CD4-positive, CD25-positive, alpha-beta regulatory T cell (primary cell): Measurements from ENCODE around the gene RABGAP1L. TPM values are rescaled to one million over a fixed set of nuclear protein-coding genes. Genes with fewer than 3 reads are reported as not detected.
"Not testable (repeated sequence)": the region's sequence is repeated elsewhere in the genome, so short reads cannot be mapped to it uniquely, and the experiment has no call there.

Experiments
- ATAC-seq, 2 donors: fragments of 150-1000 bp; cut with Tn5 transposase; one replicate each; pipeline ENCODE4 v1.10.0; 2021; ENCODE audit warnings: low read depth in 2 of 2, moderate number of reproducible peaks in 2 of 2, moderate library complexity in 1 of 2
- DNase-seq, 3 donors: peaks; one replicate each; pipeline versions ENCODE4 v3.0.0 to v3.0.0-alpha.2; 2012 to 2022; ENCODE audit warnings: mixed read lengths in 1 of 3
- H3K27ac ChIP-seq: one replicate; pipeline ENCODE4 v1.7.0; 2013; ENCODE audit warnings: mild to moderate bottlenecking, low read length; ENCODE audit not compliant: insufficient read depth, poor library complexity, severe bottlenecking
- H3K27me3 ChIP-seq: one replicate; pipeline ENCODE4 v1.7.0; 2013; ENCODE audit warnings: low read length; ENCODE audit not compliant: control insufficient read depth, insufficient read depth
- H3K36me3 ChIP-seq: one replicate; pipeline ENCODE4 v1.7.0; 2013; ENCODE audit warnings: mild to moderate bottlenecking, low read length, moderate library complexity; ENCODE audit not compliant: control insufficient read depth, insufficient read depth
- H3K4me1 ChIP-seq: 2 replicates; pipeline ENCODE4 v1.7.0; 2013; ENCODE audit warnings: mild to moderate bottlenecking, low read length; ENCODE audit not compliant: insufficient read depth, control insufficient read depth, poor library complexity, severe bottlenecking
- H3K4me3 ChIP-seq: one replicate; pipeline ENCODE4 v1.7.0; 2013; ENCODE audit warnings: low read depth, mild to moderate bottlenecking, low read length, moderate library complexity
- H3K9me3 ChIP-seq, 2 experiments: 1 replicate in 1 of 2; 2 replicates in 1 of 2; pipeline ENCODE4 v1.7.0; 2013; ENCODE audit warnings: low read length in 2 of 2, mild to moderate bottlenecking in 1 of 2, moderate library complexity in 1 of 2; ENCODE audit not compliant: control insufficient read depth in 2 of 2
- H3K27ac Mint-ChIP-seq, 3 donors: one replicate each; pipeline ENCODE4 v1.8.0; 2020 to 2022; ENCODE audit warnings: mild to moderate bottlenecking in 3 of 3, mixed read lengths in 3 of 3, moderate library complexity in 2 of 3
- H3K27me3 Mint-ChIP-seq: one replicate; pipeline ENCODE4 v1.8.0; 2022; ENCODE audit warnings: mild to moderate bottlenecking, mixed read lengths
- H3K36me3 Mint-ChIP-seq: one replicate; pipeline ENCODE4 v1.8.0; 2020; ENCODE audit warnings: mixed read lengths
- H3K4me1 Mint-ChIP-seq, 4 donors: one replicate each; pipeline ENCODE4 v1.8.0; 2020 to 2022; ENCODE audit warnings: mixed read lengths in 4 of 4, mild to moderate bottlenecking in 1 of 4
- H3K4me3 Mint-ChIP-seq, 4 donors: one replicate each; pipeline ENCODE4 v1.8.0; 2020 to 2022; ENCODE audit warnings: mild to moderate bottlenecking in 4 of 4, mixed read lengths in 4 of 4, moderate library complexity in 3 of 4
- H3K9me3 Mint-ChIP-seq, 7 donors: one replicate each; pipeline ENCODE4 v1.8.0; 2020 to 2022; ENCODE audit warnings: mixed read lengths in 7 of 7, mild to moderate bottlenecking in 3 of 7, moderate library complexity in 2 of 7
- polyA plus RNA-seq, 4 donors: library from polyadenylated mRNA; unstranded; fragments of 300-500 nt; fragmentation: Illumina TruSeq; gene quantifications; one replicate each; pipeline ENCODE4 v1.2.3, GENCODE V29; 2021
- total RNA-seq: library from RNA; stranded (reverse); gene quantifications from one replicate; pipeline ENCODE4 v1.2.3, GENCODE V29; 2022

Gene RABGAP1L
- total and polyA plus RNA-seq, 5 donors from 2014 or later: 69.7 to 118 (median 84.9) TPM

DNA sequence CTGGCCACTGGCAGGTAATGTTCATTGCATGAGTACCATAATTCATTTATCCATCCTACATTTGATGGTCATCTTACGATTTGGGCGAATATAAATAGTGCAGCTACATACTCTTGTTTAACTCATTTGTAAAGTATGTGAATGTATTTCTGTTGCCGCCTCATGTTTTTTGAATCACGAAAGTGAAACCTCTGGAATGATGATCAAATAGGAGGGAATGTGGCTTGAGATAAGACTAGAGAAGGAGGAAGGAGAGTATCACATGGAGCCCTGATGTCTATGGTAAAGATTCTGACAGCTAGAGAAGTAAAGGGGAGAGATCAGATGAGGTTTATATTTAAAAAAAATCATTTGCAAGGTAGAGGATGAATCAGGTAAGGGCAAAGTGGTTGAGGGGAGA lies 855.9 kb downstream of the RABGAP1L start:
- Mint-ChIP-seq H3K27me3 (no peaks in the 10 kb centered on the region), H3K9me3 (no peaks in the 10 kb centered on the region), H3K27ac (peak overlapping the region in 2 of 3 donors; percentile 74 to 96), H3K36me3 (peaks cover 54% of the 10 kb centered on the region), H3K4me3 (no peak overlapping the region), H3K4me1 (peaks cover 12 to 24% (median 18%) of the 10 kb centered on the region in 4 donors)
- peaks cover 89% of the 10 kb centered on the region for H3K36me3 ChIP-seq
- ATAC-seq (no peak), DNase-seq (no peak)
- no peak overlapping the region for H3K4me3 ChIP-seq
- H3K27ac ChIP-seq: no peak overlapping the region
- no peaks in the 10 kb centered on the region for H3K4me1 ChIP-seq
- H3K9me3 ChIP-seq: no peaks in the 10 kb centered on the region
- H3K27me3 ChIP-seq: no peaks in the 10 kb centered on the region

DNA sequence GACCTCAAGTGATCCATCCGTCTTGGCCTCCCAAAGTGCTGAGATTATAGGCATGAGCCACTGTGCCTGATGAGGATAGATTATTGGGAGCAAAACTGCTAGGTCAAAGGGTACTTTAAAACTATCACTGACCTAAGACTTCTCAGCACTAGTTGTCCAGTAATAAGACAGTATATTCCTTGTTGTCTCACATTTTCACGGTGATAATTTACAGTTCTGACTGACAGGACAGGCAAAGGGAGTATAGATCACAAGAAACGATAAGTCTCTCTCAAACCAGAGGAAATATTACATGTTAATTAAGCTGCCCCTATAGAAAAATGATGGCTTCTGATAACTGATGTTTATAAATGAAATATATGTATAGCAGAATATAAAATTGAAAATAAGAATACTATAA lies 860.2 kb downstream of the RABGAP1L start:
- no peak overlapping the region for H3K27ac ChIP-seq

DNA sequence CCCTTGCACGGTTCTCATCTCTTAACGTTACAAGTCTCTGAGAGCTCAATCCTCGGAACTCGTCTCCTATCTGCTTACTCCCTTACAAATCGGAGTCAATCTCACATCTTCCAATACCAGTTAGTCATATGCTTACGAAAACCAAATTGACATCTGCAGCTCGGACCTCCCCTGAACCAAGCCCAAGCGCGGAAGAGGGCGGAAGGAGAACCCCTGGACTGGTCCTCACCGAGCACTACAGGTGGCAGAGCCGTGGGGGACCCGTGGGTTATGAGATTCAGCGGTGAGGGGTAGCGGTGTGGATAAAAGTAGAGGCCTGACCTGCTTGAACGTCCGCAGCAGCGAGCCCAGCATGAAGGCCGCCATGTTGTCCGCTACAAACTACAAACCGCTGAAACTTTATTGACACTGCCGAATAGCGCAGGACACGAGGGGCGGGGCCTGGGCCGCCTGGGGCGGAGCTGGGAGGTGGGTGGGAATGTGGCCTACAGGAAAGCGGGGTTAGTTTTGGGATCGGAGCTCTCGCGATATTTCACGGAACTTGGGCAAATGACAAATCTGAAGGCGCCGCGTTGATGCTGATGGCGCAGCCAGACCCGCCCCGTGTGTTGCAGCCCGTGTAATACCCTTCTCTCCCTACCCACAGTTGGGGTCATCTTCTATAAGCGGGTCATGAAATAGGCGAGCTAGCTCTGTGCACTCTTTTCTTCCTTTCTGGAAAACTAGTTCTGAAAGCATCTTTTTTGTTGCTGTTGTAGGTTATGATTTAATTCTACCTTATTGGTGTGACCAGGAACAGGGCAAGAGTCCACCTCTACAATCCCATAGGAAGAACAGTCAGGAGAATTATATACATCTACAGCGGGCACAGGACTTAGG lies 864.0 kb downstream of the RABGAP1L start, which contains the start of gene MRPS14:
Gene MRPS14 (minus strand): TSS at position 383 of the 879 bp plus-strand sequence. CDS start 17 bp downstream, at position 366.
- peak; percentile 88 to 93 for ATAC-seq

More for the DNA sequence above, 860.2 kb downstream of the RABGAP1L start:
- H3K9me3 Mint-ChIP-seq: peaks cover 0 to 2% (median 0%) of the 10 kb centered on the region in 7 donors
- no peak for ATAC-seq
- H3K4me3 ChIP-seq: no peak overlapping the region
- no peak overlapping the region for H3K4me3 Mint-ChIP-seq
- peaks cover 47% of the 10 kb centered on the region for H3K36me3 ChIP-seq
- no peaks in the 10 kb centered on the region for H3K27me3 ChIP-seq
- H3K36me3 Mint-ChIP-seq: peaks cover 24% of the 10 kb centered on the region
- H3K4me1 ChIP-seq: peaks cover 19% of the 10 kb centered on the region
- no peak for DNase-seq
- no peak overlapping the region for H3K27ac Mint-ChIP-seq
- peaks cover 25 to 52% (median 37%) of the 10 kb centered on the region in 4 donors for H3K4me1 Mint-ChIP-seq
- H3K9me3 ChIP-seq: no peaks in the 10 kb centered on the region
- no peaks in the 10 kb centered on the region for H3K27me3 Mint-ChIP-seq

DNA sequence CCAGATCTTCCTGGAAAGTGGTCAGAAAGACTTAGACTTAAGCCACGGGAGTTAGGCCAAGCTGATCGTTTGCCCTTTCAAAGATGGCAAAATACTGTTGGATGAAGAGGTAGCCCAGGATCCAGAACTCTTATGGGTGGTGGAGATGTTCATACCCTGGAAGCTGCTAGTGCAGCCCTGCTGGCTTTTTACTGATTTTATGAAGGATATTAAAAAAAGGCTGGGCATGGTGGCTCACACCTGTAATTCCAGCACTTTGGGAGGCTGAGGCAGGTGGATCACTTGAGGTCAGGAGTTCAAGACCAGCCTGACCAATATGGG lies 864.6 kb downstream of the RABGAP1L start:
- Mint-ChIP-seq H3K4me1 (peaks cover 26 to 43% (median 31%) of the 10 kb centered on the region in 4 donors), H3K4me3 (peak overlapping the region; percentile 90 to 96 (median 91)), H3K27ac (peak overlapping the region; percentile 94 to 97 (median 96))
- not testable (repeated sequence) for ATAC-seq, H3K27me3 Mint-ChIP-seq, H3K36me3 Mint-ChIP-seq, H3K9me3 Mint-ChIP-seq, H3K27me3 ChIP-seq, DNase-seq, H3K9me3 ChIP-seq, H3K36me3 ChIP-seq
- Histone ChIP-seq H3K4me1 (peaks cover 19% of the 10 kb centered on the region), H3K27ac (peak overlapping the region; percentile 91), H3K4me3 (peak overlapping the region; percentile 99)

More for the DNA sequence above, 864.0 kb downstream of the RABGAP1L start, which contains the start of gene MRPS14:
- peak within 1 kb of the TSS; percentile 91 for H3K27ac ChIP-seq
- H3K36me3 ChIP-seq: peaks cover 11% of the 10 kb centered on the region
- H3K4me3 ChIP-seq: peak within 1 kb of the TSS; percentile 99
- H3K9me3 ChIP-seq: no peaks in the 10 kb centered on the region
- Mint-ChIP-seq H3K4me3 (peak within 1 kb of the TSS; percentile 90 to 96 (median 91)), H3K9me3 (peaks cover 0 to 2% (median 0%) of the 10 kb centered on the region in 7 donors), H3K27ac (peak within 1 kb of the TSS; percentile 94 to 97 (median 96)), H3K36me3 (peaks cover 4% of the 10 kb centered on the region), H3K27me3 (no peaks in the 10 kb centered on the region), H3K4me1 (peaks cover 27 to 44% (median 32%) of the 10 kb centered on the region in 4 donors)
- H3K4me1 ChIP-seq: peaks cover 19% of the 10 kb centered on the region
- H3K27me3 ChIP-seq: no peaks in the 10 kb centered on the region
- DNase-seq: peak; percentile 96 to 99 (median 97)

DNA sequence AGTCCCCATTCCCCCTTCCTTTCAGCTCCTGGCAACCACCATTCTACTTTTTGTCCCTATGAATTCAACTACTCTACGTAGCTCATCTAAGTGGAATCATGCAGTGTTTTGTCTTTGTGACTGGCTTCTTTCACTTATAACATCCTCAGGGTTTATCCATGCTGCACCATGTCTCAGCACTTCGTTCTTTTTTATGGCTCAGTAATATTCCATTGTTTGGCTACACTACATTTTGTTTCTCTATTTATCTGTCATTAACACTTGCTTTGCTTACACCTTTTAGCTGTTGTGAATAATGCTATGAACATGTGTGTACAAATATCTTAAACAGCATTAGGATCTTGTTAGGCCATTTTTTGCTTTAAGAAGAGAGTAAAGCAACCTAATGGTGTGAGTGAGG lies 865.5 kb downstream of the RABGAP1L start:
- Mint-ChIP-seq H3K4me1 (peaks cover 29 to 45% (median 33%) of the 10 kb centered on the region in 4 donors), H3K27ac (peak overlapping the region; percentile 92 to 96 (median 94)), H3K4me3 (peak overlapping the region; percentile 49 to 91 (median 82)), H3K27me3 (no peaks in the 10 kb centered on the region), H3K9me3 (peaks cover 0 to 2% (median 0%) of the 10 kb centered on the region in 7 donors), H3K36me3 (peaks cover 4% of the 10 kb centered on the region)
- ATAC-seq (no peak), DNase-seq (no peak)
- H3K27me3 ChIP-seq: no peaks in the 10 kb centered on the region
- H3K9me3 ChIP-seq: no peaks in the 10 kb centered on the region
- peaks cover 3% of the 10 kb centered on the region for H3K36me3 ChIP-seq
- H3K4me1 ChIP-seq: peaks cover 19% of the 10 kb centered on the region
- H3K27ac ChIP-seq: no peak overlapping the region
- no peak overlapping the region for H3K4me3 ChIP-seq

DNA sequence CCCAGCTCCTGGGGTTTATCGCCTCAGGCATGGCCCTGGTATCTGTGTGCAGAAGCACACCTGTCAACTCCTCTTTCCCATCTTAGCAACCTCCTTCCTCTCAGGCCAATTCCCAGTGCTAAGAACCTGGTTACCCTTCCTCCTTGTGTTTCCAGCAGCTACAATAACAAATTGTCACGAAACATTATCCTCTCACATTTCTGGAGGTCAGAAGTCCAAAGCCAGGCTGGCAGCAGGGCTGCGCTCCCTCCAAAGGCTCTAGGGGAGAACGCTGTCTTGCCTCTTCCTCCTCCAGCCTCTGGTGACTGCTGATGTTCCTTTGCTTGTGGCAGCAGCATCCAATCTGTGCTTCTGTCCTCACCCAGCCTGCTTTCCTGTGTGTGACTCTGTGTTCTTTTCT lies 874.6 kb downstream of the RABGAP1L start:
- Mint-ChIP-seq H3K4me3 (no peak overlapping the region), H3K27me3 (peaks cover 17% of the 10 kb centered on the region), H3K27ac (peak overlapping the region in 1 of 3 donors; percentile 19), H3K36me3 (no peaks in the 10 kb centered on the region), H3K9me3 (no peaks in the 10 kb centered on the region), H3K4me1 (peaks cover 0 to 9% (median 6%) of the 10 kb centered on the region in 4 donors)
- Histone ChIP-seq H3K4me1 (no peaks in the 10 kb centered on the region), H3K27me3 (peaks cover 4% of the 10 kb centered on the region), H3K9me3 (no peaks in the 10 kb centered on the region), H3K4me3 (no peak overlapping the region), H3K27ac (no peak overlapping the region), H3K36me3 (no peaks in the 10 kb centered on the region)
- DNase-seq (no peak), ATAC-seq (no peak)

DNA sequence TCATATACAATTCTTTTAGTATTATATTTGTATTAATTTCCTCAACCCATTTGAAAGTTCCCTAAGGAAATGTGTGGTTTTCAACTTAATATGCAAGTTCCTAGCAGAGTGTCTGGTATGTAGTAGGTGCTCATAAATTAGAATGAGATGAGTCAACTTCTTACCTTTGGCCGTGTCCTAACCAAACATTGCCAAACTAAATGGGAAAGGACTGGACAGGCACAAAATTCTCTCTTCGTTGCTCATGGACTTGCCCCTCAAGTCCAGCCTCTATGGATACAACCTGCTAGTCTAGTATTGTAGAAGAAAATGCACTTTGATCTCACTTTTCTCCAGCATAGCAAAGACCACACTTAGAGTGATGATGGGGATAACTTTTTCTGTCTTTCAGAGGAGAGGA lies 875.5 kb downstream of the RABGAP1L start:
- H3K4me1 Mint-ChIP-seq: peaks cover 0 to 3% (median under 1%) of the 10 kb centered on the region in 4 donors
- Histone ChIP-seq H3K36me3 (no peaks in the 10 kb centered on the region), H3K27ac (no peak overlapping the region), H3K27me3 (peaks cover 9% of the 10 kb centered on the region), H3K4me1 (no peaks in the 10 kb centered on the region), H3K9me3 (no peaks in the 10 kb centered on the region), H3K4me3 (no peak overlapping the region)
- H3K27ac Mint-ChIP-seq: no peak overlapping the region
- DNase-seq (no peak), ATAC-seq (no peak)
- H3K27me3 Mint-ChIP-seq: peaks cover 17% of the 10 kb centered on the region
- no peak overlapping the region for H3K4me3 Mint-ChIP-seq
- H3K36me3 Mint-ChIP-seq: no peaks in the 10 kb centered on the region
- H3K9me3 Mint-ChIP-seq: peaks cover 0 to 1% (median 0%) of the 10 kb centered on the region in 7 donors
